ENCODE results near the gene ANKRD62.

- TF ChIP-seq TAF1 (IDR thresholded peaks at IDR 0.05; ENCODE audit: borderline replicate concordance, insufficient read depth, low read length) (no peak), POLR2AphosphoS5 (IDR thresholded peaks at IDR 0.05; ENCODE audit: low read depth, low read length) (no peak)
These were observed 4.7 kb downstream of the ANKRD62 start for GRCh38 chr18:12098374-12098773.

All from PFSK-1 (cell line).